HG02870 (cell line): ENCODE measurements around the gene NKX1-2.

Experiments
- ATAC-seq: cut with Tn5 transposase; IDR thresholded peaks from one replicate; pipeline ENCODE4 v1.9.1; 2021; ENCODE audit warnings: mild to moderate bottlenecking, moderate library complexity; ENCODE audit not compliant: unreplicated experiment

Gene NKX1-2

DNA sequence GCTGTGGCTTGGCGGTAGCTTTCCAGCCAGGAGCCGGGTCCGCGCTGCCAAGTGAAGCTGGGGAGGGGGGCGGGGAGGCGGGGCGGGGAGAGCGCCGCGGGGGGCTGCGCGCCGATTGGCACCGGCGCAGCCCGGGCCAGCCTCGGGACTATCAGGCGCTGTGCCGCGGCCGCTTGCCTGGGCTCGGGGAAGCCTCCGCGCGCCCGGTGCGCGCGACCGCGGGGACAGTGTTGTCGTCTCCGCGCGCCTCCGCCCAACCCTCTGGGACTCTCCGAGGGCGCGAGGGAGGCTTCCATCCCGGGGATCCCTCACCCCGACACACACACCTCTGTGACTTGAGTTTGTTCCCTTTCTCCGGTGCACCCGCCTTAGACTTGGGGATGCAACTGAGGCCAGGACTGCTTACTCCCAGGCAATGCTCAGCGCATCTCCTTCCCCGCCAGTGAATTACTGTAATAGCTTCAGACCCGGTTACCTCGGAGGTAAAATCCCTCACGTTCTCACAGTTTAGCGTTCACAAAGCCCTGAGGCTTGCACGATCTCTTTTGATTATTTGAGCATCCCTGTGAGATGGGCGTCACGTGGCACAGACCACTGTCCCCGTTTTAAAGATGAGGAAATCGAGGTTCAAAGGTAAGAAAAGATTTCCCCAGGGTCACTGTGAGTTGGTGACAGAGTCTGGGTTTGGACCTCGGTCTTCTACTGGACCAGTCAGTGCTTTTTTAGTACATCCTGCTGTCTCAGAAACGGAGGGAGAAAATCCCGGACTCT lies at the start of gene NKX1-2:
NKX1-2 (minus strand) TSS at position 24 of the 771 bp plus-strand sequence. CDS start 92 bp downstream, outside the sequence.
- ATAC-seq, result no peak

GRCh38 chr10:124498056-124498455 lies 48.2 kb upstream of the NKX1-2 start:
- ATAC-seq, result no peak

DNA sequence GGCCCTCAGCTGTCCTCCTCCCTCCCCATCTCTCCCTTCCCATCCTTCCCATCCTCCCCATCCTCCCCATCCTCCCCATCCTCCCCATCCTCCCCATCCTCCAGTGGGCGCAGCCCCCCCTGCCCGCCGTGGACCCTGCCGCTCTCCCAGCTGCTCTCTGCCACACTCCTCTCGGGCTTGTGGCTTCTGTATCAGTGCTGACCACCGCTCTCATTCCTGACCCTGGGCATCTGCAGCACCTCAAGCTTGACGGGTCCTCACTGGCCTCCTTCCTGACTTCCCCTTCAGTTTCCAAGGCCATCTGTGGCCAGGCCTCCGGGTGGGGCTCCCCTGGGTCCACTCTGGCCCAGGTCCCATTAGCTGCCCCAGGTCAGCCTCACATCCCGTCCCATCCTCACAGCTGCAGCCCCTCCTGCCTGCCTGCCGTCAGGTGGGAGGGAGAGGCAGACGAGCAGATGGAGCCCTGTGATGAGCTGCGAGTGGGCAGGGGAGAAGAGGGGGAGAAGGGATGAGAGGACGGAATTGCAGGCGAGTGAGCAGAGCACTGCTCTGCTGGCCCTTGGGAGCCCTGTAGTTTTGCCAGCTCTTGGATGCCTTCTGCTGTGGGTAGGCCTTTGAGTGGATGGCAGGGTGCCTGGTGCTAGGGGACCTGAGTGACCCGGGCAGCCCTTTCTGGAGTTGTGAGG lies 47.5 kb upstream of the NKX1-2 start:
- no peak for ATAC-seq

DNA sequence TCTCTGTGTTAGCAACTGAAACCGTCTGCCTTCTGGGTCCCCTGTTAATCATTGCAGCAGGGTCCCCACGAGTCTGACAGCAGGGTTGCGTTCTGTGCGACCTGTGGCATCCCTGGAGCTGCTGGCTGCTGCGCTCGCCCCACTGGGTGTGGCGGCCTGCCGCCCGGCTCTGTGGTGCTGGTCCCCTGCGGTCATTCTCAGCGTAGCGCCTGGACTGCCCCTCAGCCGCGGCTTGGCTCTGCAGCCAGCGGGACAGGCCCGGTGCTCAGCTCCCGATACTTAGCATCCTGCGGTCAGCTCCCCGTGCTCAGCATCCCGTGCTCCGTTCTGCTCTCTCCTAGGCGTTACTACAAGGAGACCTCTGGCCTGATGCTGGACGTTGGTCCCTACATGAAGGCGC lies 46.8 kb upstream of the NKX1-2 start:
- ATAC-seq, result no peak

- no peak for ATAC-seq
These were observed 46.3 kb upstream of the NKX1-2 start for GRCh38 chr10:124496150-124496549.

DNA sequence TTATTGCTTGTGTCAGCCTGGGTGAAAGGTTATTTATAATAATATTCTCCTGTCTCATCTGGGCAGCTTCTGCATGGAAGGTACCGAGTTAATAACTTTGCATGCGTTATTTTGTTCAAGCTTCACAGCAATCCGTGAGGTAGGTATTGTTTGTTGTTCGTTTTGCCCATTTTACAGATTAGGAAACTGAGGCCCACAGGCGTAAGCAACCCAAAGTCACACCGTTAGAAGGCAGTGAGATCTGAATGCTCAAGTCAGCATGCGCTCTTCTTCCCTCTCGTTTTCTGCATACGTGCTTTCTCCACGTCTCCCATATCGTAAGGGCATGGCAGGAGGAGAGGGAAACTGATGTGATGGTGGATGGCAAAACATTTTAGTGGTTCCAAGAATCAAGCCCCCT lies 45.9 kb upstream of the NKX1-2 start:
- ATAC-seq, result no peak

GRCh38 chr10:124495162-124495561 lies 45.3 kb upstream of the NKX1-2 start:
- no peak for ATAC-seq

GRCh38 chr10:124494046-124494807 lies 44.4 kb upstream of the NKX1-2 start:
- no peak for ATAC-seq

DNA sequence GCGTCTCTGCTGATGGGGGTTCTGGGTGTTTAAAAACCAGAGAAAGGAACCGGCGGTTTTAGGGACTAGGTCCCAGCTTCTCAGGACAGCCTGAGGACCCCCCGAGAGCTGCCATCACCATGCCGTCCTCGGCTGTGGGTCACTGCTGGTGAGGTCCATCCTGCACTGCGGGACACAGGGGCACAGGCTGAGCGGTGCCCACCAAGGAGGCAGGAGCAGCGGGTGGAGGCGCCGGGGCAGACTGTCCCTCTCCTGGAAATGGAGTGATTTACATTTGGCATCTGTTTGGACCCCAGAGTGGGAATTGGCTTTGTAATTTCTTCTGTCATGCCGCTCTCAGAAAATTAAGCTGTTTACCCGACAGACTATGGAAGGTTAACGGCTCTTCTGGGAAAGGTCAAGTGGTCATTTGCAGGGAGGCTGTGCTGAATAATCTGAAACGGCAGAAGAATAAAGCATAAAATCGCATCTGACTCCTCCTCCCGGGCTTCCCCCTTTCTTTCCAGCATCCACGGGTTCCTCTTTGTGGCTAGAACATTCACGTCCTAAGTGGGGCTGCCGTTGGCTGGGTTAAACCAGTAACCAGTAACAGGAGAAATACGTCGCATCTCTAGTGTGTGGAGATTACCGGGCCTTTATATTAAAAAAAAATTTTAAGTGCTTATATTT lies 43.5 kb upstream of the NKX1-2 start:
- no peak for ATAC-seq

DNA sequence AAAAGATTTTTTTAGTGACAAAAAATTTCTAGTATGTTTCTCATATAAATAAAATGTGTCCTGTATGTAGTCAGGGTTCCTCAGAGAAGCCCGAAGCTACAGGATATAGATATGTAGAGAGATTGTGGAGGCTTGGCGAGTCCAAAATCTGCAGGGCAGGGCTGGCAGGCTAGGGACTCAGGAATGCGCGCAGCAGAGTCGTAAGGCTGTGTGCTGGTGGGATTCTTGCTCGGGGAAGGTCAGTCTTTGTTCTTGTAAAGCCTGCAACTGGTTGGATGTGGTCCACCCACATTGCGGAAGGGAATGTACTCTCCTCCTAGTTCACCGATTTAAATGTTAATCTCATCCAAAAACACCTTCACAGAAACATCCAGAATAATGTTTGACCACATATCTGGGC lies 42.4 kb upstream of the NKX1-2 start:
- no peak for ATAC-seq

GRCh38 chr10:124491105-124491504 lies 41.3 kb upstream of the NKX1-2 start:
- ATAC-seq, result no peak

DNA sequence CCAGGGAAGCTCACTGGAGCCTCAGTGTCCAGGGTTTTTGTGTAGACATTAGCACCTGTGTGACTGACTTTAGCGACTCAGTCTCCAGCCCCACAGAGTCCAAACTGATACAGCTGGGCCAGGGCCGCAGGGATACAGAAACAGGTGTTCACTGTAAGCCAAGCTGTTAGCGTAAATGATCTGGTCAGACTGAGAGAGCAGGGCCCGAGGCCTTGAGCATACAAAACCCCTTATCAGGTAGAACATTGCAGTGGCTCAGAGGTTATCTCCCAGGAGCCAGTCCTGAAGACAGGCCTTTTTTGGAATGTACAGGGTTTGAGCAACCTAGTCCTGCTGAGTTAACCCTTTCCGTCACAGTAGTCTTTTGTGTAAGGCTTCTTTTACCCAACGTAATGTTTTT lies 36.8 kb upstream of the NKX1-2 start:
- ATAC-seq, result no peak

- ATAC-seq, result no peak
These were observed 34.8 kb upstream of the NKX1-2 start for GRCh38 chr10:124484661-124485060.

- no peak for ATAC-seq
These were observed 34.2 kb upstream of the NKX1-2 start for GRCh38 chr10:124484031-124484430.

DNA sequence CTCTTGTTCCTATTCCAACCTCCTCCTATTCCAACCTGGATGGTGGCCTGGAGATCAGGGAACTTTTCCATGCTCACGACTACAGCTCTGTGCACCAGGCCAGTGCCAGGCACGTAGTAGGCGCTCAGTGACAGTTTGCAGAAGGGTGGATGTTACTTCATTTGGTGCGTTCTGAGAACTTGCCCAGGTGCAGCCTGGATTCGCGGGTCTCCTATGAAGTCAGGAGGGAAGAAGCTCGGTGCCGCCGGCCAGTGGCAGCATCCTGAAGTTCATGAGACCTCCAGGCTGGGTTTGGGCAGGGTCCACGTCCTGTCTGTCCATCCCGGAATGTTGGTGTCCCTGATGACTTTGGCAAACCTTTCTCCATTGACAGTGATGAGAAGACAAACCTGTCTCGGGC lies 33.0 kb upstream of the NKX1-2 start:
- ATAC-seq, result no peak

DNA sequence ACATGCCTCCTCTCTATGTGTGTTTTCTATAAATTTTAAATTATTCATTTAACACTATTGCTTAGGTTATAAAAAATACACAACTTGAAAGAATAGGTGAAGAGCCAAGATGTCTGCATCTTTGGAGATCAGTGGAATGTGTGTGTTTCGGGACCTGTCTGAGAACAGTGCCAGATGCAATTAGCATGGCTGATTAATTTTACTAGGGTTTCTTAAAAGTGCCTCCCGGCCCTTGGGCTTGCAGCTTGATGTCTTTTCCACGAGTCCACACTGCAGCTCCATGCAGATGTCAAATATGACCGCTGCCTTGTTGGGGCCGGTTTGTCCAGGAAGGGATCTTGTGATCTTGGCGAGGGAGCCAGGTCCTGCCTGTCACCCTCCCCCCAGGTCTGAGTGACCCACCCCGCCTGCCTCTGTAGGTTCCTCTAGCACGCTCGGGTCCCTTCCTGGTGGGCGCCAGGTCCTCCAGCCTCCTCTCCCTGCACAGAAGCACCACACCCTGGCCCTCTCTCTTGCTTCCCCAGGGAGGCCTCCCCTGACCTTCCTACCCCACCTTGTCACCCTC lies 32.5 kb upstream of the NKX1-2 start:
- no peak for ATAC-seq

DNA sequence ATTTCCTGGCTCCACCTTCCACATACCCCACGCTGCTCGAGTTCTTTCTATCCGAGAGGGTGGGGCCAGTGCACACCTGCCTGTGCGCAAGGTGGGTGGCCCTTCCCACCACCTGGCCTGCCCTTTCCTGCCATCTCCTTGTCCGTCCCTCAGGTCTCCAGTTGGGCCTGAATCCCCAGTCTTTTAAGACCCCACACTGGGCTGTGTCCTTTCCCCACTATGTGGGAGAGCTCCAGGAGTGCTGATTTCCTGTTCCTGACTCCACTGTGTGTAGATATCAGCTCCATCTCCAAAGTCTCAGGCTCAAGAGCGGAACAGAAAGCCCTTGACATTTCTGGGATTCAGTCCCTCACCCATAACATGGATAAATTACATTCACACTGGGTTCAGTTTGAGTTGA lies 31.9 kb upstream of the NKX1-2 start:
- no peak for ATAC-seq

GRCh38 chr10:124480860-124481259 lies 31.0 kb upstream of the NKX1-2 start:
- no peak for ATAC-seq

GRCh38 chr10:124478515-124478914 lies 28.7 kb upstream of the NKX1-2 start:
- no peak for ATAC-seq

- no peak for ATAC-seq
These were observed 28.0 kb upstream of the NKX1-2 start for GRCh38 chr10:124477614-124478363.
